Activated CD8-positive, alpha-beta memory T cell treated with anti-CD3 and anti-CD28 coated beads for 4 hours (primary cell): ENCODE measurements around the gene COLEC11.
"Not testable (repeated sequence)": the region's sequence is repeated elsewhere in the genome, so short reads cannot be mapped to it uniquely, and the experiment has no call there.

ENCODE experiments used
- DNase-seq, 2 donors: peaks; one replicate each; pipeline ENCODE4 v3.0.0-alpha.2; 2020; ENCODE audit warnings: low read depth in 2 of 2

Gene COLEC11

DNA sequence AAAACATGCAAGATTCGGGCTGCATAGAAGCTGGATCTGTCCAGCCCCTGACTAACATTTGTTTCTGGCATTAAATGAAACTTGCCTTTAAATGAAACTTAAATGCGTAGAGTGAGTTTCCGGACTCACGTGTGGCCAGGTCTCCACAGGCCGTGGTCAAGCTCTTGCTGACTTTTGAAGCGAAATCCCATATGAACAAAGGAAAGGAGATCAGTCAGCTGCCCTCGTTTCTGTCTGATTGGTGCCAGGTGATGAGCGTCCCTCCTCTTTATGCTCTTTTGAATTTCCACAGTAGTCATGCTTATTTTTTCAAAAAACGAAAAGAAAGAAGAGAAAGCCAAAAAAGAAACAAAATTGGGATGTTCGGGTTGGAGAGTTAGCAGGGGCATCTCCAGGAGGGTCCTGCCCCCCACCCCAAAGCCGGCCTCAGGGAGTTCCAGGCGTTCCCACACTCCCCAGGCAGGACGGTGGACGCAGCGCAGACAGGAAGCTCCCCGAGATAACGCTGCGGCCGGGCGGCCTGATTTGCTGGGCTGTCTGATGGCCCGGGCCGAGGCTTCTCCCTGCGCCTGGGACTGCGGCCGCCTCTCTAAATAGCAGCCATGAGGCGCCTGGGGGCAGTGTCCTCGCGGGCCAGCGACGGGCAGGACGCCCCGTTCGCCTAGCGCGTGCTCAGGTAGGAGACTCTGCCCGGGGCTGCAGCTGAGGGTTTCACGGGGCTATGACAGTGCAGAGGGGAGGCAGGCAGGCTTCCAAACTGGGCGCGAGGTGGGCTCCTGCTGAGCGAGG is at the start of gene COLEC11:
COLEC11 (plus strand) TSS at position 620 of the 789 bp plus-strand sequence. CDS start 9,229 bp downstream, outside the sequence.
- no peak for DNase-seq

DNA sequence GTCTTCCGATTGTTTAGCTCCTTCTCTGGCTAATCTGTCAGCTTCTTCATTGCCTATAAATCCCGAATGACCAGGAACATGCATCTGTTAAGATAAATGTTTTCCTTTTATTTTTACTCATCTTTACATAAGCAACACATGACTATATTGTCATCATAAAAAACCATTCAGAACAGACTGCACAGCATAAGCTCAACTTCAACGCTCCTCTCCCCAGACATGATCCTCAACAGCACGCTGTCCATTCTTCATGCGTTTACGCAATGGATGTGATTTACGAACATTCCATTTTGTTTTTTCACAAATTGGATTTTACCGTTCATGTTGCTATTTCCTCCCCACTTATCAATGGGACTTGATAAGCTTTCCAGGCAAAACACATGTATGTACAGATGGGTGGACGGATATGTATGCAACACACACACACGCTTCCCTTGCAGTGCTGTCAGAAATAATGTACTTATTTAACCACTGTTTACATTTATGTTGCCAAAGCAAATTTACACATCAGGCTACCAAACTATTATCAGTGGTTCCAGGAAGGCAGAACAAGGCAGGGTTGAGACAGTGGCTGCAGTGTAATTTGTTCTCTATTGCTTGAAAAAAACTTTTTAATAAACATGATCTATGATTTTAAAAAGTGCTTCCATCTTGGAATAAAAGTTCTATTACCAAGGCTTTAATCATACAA is 49.0 kb upstream of the COLEC11 start:
- DNase-seq = no peak

DNA sequence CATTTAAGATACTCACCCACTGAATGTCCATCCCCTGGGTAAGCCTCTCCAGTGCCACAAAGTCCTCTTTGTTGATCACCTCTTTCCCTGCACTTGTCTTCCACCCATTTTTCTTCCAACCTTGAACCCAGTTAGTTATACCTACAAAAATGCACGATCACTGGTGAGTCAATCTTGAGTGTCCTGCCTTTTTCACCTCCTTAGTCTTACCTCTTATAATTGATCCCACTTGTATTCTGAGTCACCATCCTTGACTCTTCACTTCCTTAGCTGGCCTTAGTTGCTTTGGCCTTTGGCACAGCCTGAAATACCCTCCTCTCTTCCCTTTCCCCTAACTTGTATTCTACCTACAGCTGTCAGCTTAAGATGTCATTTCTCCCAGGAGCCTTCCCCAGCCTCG is 47.0 kb upstream of the COLEC11 start:
- no peak for DNase-seq

DNA sequence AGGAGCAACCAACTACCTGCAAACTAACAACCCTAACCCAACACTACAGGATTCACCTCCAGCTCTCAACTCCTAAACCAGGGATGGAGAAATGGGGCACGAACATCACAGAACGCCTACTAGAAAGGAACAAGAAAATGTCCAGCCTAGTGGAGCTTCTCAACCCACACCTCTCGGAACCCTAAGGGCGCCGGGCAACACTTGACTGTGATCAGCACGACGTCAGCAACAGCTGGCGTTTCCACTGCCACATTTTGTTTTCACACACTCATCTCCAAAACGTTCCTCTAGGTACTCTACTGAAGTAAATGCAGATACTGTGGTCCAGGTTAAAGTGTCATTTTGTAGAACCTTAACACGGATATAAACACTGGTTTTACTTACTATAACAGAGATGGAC is 41.0 kb upstream of the COLEC11 start:
- no peak for DNase-seq

DNA sequence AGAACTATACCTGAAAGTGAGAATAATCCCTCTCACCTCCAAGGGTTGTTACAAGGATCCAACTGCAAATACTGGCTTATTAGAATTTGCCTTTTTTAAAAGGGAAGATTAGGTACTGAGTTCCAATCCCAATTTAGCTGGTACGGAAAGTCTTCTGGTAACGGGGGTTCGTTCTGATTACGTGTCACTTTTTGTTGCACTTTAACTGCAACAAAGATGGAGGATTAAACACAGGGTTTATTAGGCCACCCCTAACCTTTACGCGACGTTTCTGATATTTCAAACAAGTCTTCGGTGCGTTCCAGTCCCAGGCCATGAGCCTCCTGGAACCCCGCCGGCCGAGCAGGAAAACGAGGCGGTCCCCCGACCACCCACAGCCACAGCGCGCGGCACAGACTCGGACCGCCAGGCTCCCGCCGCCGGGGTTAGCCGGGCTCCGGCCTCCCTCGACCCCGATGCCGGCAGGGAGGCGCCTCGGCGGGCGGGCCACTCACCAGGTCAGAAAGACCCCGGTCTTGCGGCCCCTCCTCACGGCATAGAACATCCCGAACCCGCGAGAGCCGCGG is 37.2 kb upstream of the COLEC11 start:
- no peak for DNase-seq

DNA sequence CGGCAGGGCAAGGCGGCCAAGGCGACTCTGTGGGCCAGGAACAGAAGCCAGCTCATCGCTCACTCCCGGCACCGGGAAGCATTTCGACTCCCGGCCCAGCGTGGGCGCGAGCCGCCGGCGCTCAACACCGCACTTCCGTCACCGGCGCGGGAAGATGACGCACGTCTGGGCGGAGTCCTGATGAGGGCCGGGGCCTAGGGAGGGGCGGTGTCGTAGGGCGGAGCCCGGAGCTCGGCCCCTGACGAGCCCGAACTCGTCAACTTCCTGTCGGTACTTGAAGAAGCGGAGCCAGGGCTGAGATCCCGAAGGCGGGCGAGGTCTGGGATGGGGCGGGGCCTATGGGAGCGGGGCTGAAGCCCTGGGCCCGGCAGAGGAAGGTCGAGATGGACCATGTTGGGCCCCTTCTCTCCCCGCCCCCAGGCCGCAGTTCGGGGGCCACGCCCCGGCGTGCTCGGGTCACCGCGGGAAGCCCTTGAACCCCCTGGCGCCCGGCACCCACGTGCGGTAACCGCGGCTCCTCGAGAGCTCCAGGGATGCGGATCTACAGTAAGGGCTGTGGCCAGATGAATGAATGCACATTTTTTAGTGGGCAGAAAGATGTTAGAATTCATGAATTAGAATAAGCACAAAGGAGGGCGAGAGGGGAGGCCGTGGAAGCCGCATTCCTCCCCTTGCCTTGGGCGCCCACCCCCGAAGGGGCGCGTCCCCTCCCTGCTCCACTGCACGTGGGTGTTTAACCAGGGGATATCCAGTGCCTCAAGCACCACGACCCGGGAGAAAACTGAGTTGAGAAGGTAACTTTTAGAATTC is 36.5 kb upstream of the COLEC11 start, which contains the start of gene RNASEH1:
RNASEH1 (minus strand) TSS at position 129 of the 810 bp plus-strand sequence; CDS start at position 56, 73 bp downstream.
- peak; percentile 96 to 99 for DNase-seq

GRCh38 chr2:3563521-3563976 is 31.4 kb upstream of the COLEC11 start:
- DNase-seq = no peak

DNA sequence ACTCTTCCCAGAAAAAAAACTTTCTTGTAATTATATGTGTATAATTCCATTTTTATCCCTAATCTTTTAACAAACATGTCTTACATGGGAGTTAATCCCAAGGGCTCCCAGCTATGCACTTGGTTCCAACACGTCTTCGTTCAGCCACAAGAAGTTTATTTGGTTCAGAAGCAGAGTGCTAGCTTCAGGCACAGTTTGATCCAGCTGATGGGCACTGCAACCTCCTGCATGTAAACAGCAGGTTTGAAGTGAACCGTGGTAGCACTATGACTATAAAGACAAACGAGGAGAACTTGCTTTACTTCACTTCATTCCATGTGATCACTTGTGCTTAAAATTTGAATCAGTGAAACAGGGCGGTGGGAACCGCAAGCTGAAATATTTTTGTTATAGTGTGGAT is 29.8 kb upstream of the COLEC11 start:
- DNase-seq = no peak

DNA sequence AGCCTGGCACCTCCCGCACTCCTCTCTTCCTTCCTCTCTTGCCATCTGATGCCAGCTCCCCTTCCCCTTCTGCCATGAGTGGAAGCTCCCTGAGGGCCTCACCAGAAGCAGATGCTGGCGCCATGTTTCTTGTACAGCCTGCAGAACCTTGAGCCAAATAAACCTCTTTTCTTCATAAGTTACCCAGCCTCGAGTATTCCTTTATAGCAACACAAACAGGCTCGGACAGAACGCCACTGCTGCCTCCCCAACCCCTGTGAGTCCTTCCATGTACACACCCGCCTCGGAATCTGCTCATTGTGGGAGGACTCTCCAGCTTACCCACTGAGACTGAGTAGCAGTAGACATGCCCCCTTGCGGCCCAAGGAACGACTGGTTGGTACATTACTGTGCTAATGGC is 28.1 kb upstream of the COLEC11 start:
- DNase-seq = no peak

DNA sequence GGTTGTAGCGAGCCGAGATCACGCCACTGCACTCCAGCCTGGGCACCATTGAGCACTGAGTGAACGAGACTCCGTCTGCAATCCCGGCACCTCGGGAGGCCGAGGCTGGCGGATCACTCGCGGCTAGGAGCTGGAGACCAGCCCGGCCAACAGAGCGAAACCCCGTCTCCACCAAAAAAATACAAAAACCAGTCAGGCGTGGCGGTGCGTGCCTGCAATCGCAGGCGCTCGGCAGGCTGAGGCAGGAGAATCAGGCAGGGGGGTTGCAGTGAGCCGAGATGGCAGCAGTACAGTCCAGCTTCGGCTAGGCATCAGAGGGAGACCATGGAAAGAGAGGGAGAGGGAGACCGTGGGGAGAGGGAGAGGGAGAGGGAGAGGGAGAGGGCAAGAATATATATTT is 25.3 kb upstream of the COLEC11 start:
- DNase-seq = not testable (repeated sequence)

GRCh38 chr2:3571284-3571683 is 23.6 kb upstream of the COLEC11 start:
- DNase-seq = no peak

DNA sequence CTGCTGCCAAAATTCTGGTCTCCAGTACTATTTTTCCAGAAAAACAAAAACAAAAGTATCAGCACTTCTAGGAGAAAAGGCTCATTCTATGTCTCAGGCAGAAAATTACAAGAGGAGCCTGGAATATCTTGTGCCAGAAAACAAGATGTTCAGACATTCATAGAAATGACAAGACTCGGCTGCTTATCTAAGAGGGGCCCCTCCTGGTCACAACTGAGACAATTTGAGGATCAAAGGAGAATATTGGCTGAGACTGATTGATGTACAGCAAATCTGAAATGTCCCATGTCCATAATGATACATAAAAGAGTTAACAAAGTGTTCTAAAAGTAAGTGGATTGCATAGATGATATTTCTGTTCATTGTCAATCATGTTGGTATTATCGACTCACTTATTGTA is 22.3 kb upstream of the COLEC11 start:
- DNase-seq = no peak

DNA sequence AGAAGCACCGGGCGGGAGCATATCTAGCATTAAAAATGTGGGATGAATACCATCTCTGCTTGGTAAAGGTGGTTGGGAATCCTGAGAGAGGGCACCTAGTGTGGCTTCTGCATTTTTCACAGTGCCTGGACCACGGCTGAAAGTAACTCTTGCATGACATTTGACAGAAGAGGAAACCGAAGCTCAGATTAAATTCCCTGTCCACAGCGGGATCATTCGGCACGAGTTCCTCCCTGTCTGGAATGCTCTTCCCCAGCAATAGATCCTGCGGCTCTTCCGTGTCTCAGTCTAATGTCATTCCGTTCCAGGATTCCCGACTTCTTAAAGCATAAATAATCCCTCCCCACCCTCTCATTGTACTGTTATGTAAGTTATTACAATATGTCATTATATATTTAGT is 20.8 kb upstream of the COLEC11 start:
- DNase-seq = no peak

DNA sequence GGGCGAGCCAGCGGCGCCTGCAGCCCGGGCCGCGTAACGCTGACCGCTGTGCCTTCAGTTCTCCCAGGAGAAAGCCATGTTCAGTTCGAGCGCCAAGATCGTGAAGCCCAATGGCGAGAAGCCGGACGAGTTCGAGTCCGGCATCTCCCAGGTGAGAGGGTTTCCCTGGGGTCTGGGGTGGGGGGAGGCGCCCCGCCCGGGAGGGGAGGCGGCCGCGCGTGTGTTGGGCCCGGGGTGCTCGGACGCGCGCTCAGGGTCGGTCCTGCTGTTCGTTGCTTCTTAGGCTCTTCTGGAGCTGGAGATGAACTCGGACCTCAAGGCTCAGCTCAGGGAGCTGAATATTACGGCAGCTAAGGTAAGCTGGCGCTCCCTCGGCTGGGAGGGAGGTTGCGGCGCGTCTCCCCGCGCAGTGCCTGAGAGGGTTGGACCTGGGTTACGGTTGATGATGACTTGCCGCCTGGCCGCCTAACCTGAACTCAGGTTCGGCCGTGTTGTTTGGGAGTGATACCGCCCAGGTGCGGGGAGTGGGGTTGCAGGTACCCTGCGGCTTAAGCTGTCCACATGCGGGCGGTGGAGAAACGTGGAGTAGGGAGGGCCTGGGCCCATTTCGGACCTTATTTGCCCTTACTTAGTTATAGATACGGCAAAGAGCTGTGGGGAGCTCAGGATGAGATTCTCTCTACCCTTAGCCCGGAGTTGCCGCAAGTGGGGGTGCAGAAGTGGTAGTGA is 19.2 kb upstream of the COLEC11 start:
- DNase-seq = no peak

DNA sequence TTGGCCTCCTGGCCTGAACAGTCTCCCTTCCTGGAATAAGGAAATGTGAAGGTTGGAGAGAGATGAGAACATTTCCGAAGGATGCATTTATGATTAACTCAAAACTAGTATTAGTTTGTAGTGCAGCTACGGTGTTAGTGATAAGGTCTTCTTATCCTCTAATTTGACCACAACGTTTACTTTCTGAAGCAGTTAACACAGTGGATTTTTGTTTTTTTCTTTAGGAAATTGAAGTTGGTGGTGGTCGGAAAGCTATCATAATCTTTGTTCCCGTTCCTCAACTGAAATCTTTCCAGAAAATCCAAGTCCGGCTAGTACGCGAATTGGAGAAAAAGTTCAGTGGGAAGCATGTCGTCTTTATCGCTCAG is 18.7 kb upstream of the COLEC11 start:
- DNase-seq = not testable (repeated sequence)

DNA sequence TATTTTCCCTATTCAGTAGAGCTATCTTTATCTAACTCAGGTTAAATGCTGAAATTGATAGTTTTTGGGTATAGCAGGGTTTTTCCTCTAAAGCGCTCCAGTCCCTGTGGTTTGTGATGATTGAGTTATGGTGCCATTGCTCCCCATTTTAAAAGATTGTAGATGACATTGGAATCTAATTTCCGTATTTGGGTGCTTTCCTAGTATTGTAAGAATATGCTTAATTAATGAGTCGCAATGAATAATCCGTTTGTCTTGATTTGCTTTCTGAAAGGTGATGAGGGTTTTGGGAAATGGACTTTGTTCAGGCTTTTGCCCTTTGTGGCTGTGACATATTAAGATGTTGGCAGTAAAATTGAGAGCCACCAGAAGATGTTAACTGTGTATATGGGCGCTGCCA is 15.9 kb upstream of the COLEC11 start:
- DNase-seq = no peak

DNA sequence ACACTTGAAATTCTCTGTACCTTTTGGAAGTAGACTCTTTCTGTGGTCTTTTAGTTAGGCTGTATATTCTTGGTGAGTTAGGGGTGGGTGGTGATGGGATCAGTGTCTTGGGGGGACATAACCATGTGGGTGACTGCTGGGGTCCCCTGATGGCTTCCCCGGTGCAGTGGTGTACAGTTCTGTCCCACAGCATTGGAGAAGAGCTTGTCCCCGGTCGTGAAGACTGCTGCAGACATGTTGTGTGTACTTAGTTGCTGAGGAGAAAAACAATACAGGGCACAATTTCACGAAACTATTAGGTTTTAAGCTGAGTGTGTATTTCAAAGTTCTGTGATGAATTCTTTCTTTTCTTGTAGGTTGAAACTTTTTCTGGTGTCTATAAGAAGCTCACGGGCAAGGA is 14.5 kb upstream of the COLEC11 start:
- no peak for DNase-seq

- DNase-seq = no peak
Measured at GRCh38 chr2:3581367-3582262, 13.3 kb upstream of the COLEC11 start.

- DNase-seq = no peak
Measured at GRCh38 chr2:3584076-3584475, 10.8 kb upstream of the COLEC11 start.

- DNase-seq = no peak
Measured at GRCh38 chr2:3584608-3585260, 10.2 kb upstream of the COLEC11 start.
